H7 (cell line): ENCODE results near the gene SKI. TPM values are rescaled to one million over a fixed set of nuclear protein-coding genes. Genes with fewer than 3 reads are reported as not detected.

Experiments used
- DNase-seq: peaks from one replicate; pipeline ENCODE4 v3.0.0; 2012
- H3K27me3 ChIP-seq: 2 replicates; pipeline ENCODE4 v1.6.0; 2011; ENCODE audit warnings: mild to moderate bottlenecking, low read length; ENCODE audit not compliant: control insufficient read depth, insufficient read depth
- H3K36me3 ChIP-seq: replicated peaks from 2 replicates; pipeline ENCODE4 v1.5.1; 2011; ENCODE audit warnings: low read length; ENCODE audit not compliant: control insufficient read depth, insufficient read depth
- H3K4me3 ChIP-seq: 2 replicates; pipeline ENCODE4 v1.5.1; 2011; ENCODE audit warnings: low read depth, mild to moderate bottlenecking, control low read depth, low read length, moderate library complexity; ENCODE audit not compliant: insufficient read depth
- total RNA-seq: library from RNA; depleted of rRNA; stranded (reverse); fragments of >200 nt; shearing (Covaris generic); gene quantifications from 2 replicates; pipeline ENCODE4 v1.2.3, GENCODE V29; 2014

SKI gene
- total RNA-seq, 1 experiment from 2014 or later, result 29.2 TPM

- peaks cover 3% of the 10 kb centered on the region for H3K36me3 ChIP-seq
Measured at GRCh38 chr1:2189459-2190425, 38.4 kb upstream of the SKI start.

GRCh38 chr1:2190491-2190976, 37.6 kb upstream of the SKI start:
- H3K27me3 ChIP-seq, result no peaks in the 10 kb centered on the region
- DNase-seq, result no peak
- no peak overlapping the region for H3K4me3 ChIP-seq
- peaks cover 3% of the 10 kb centered on the region for H3K36me3 ChIP-seq

More at GRCh38 chr1:2189459-2190425, 38.4 kb upstream of the SKI start:
- Histone ChIP-seq H3K4me3 (peak overlapping the region; percentile 42), H3K27me3 (no peaks in the 10 kb centered on the region)
- DNase-seq, result peak; percentile 98

DNA sequence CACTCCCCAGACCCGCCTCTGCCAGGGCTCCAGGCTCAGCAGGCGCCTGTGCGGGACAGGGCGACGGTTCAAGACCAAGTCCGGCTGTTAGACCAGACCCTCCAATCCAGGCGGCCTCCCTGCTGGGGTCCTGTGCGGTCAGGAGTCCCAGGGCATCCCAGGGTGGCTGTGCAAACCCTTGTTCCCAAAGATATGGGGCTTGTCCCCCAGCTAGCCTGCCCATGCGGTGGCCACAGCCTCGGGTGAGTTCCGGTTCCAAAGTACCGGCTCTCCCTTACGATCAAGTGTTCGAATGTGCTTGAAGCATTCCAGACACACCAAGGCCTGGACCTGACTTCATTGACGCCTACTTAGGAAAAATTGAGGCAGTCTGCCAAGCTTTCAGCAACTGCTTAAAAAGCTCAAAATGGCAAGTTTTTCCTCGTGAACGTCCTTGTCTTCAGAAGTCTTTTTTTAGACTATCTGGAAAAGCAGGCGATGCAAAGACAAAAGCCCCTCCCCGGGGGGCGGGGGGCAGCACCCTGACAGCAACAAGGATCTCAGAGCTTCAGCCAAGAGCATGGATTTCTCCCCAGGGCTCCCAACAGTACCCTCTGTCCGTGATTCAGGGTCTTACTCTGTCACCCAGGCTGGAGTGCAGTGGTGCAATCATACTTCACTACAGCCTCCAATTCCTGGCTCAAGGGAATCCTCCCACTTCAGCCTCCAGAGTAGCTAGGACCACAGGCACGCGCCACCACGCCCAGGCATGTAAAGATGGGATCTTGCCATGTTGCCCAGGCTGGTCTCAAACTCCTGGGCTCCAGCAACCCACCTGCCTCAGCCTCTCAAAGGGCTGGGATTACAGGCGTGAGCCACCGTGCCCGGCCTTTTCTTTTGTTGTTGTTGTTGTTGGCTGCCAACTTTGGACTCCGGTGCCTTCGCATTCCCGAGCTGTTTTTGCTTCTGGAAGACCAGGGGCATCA, 35.8 kb upstream of the SKI start:
- H3K36me3 ChIP-seq, result peaks cover 3% of the 10 kb centered on the region
- H3K27me3 ChIP-seq, result no peaks in the 10 kb centered on the region
- H3K4me3 ChIP-seq, result no peak overlapping the region
- no peak for DNase-seq

DNA sequence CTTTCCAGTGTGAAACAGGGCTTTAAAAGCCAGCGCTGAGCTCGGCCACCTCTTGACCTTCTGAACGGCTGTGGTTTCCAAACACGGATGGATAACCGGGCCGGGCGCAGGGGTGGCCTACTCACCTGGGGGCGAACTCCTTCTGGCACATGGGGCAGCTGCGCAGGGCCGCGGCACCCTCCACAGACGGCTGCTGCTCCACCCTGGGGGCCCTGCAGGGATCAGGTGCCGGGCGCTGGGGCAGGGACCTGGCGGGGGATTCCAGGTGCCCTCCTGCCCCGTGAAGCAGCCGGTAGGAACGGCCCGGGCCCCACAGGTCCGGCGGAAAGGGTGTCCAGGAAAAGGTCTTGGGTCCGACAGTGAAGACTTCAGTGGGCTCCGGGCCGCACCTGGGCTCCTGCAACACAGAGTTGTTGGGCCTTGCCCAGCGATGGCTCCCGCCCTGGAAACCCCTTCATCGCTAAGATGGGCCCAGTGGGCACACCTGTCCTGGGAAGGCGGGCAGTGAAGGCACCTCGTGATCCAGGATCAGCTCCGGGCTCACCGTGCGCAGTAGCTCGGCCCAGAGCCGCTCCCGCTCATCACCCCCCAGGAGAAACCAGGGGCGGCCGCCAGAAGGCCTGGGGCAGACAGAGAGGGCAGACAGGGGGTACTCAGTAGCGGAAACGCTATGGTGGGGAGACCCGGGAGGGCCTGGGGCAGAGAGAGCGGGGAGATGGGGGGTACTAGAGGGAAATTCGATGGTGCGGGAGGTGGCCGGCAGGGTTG, 34.4 kb upstream of the SKI start:
- Histone ChIP-seq H3K27me3 (no peaks in the 10 kb centered on the region), H3K4me3 (peak overlapping the region; percentile 47), H3K36me3 (peaks cover 3% of the 10 kb centered on the region)
- DNase-seq, result peak; percentile 80

DNA sequence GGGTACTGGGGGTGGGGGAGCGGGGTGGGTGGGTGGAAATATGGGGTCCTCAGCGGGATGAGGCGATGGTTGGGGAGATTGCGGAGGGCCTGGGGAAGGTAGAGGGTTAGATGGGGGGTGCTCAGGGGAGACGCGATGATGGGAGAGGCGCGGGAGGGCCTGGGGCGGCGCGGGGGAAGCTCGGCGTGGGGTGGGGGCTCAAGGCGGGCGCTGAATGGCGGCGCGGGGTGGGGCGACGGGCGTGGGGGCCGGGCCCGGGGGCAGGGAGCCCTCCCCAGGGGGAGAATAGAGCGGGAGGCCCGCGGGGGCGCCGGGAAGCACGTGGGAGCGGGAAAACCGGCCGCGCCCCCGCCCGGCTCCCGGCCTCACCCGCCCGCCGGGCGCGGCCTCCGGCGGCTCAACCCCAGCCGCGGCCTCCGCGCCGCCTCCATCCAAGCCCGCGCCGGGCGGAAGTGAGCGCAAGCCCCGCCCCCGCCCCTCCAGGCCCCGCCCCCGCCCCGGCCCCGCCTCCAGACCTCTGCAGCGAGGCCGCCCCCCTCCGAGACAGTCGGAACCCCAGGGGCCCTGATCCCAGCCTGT, 33.7 kb upstream of the SKI start, which contains the start of gene FAAP20:
TSS of gene FAAP20 (minus strand) at position 454 of the 579 bp plus-strand sequence. CDS start at position 431, 23 bp downstream.
- Histone ChIP-seq H3K27me3 (no peaks in the 10 kb centered on the region), H3K36me3 (peaks cover 3% of the 10 kb centered on the region), H3K4me3 (peak within 1 kb of the TSS; percentile 63)
- peak; percentile 97 for DNase-seq

DNA sequence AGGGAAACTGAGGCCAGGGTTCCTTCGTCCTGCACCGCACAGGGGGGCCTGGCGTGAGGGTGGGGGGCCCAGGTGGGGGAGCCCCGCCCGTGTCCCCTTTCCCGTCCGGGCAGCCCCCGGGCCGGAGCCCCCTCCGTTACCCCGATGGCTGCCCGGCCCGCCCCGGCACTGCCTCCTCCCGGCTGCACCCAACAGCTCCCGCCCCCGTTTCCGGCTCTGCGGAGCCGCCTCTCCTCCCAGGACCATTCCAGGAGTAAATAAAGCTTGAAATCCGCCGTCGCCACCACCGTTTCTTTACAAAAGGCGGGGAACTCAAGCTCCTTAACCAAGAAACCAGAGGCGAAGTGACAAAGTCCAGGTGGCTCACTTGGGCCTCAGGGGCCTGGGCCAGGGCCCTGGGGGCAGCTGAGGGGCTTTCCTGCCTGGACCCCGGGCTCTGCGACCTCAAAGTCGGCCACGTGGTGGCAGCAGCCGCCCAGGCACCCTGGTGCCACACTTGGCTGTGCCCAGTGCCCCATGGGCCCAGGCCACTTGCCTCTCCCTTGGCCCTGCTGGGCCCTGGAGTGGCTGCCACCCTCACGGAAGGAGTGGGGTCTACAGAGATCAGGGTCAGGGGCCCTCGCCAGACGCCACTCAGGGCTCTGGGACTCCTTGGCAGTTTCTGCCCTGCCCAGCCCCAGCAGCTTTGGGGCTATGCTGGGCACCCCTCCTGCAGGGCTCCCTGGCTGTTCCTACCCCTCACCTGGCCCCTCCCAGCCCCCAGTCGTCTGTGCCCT, 33.0 kb upstream of the SKI start:
- peak; percentile 99 for DNase-seq
- Histone ChIP-seq H3K4me3 (peak overlapping the region; percentile 63), H3K36me3 (peaks cover 3% of the 10 kb centered on the region), H3K27me3 (no peaks in the 10 kb centered on the region)

- DNase-seq, result no peak
- no peaks in the 10 kb centered on the region for H3K27me3 ChIP-seq
- H3K36me3 ChIP-seq, result peaks cover 3% of the 10 kb centered on the region
- H3K4me3 ChIP-seq, result no peak overlapping the region
Measured at GRCh38 chr1:2195785-2196184, 32.3 kb upstream of the SKI start.

DNA sequence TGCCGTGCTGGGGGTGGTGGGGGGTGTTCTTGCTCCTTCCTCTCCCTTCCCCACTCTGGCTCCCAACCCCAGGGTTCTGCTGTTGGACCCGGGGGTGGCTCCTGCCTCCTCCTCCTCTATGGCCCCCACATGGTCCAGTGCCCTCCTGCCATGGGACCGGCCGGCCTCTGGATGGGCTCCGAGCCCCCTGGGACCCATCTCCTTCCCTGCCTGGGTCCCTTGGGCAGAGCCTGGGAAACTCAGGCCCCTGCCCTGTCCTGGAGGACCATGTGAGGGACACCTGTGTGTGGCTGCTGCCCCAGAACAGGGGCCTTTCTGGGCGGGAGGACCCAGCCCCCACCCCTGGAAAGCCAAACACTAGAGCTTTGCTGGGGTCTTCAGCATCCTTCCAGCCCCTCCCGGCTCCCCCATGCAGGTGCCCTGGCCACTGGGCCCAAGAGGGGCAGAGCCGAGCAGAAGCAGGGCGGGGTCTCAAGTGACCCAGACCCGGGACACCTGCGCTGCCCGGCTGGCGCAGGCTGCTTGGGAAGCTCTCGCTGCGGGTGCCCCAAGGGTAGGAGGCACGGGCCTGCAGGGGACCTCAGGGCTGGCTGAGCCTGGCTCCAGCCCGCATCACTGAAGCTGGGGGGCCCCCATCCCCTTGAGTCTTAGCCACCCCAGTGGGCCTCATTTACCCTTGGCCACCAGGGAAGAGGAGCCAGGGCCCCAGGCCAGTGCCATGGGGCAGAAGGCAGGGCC, 31.0 kb upstream of the SKI start:
- no peak for DNase-seq
- Histone ChIP-seq H3K36me3 (peaks cover 3% of the 10 kb centered on the region), H3K27me3 (no peaks in the 10 kb centered on the region), H3K4me3 (no peak overlapping the region)

GRCh38 chr1:2197707-2198165, 30.4 kb upstream of the SKI start:
- Histone ChIP-seq H3K27me3 (no peaks in the 10 kb centered on the region), H3K4me3 (no peak overlapping the region), H3K36me3 (no peaks in the 10 kb centered on the region)
- DNase-seq, result no peak

- no peaks in the 10 kb centered on the region for H3K36me3 ChIP-seq
- H3K27me3 ChIP-seq, result no peaks in the 10 kb centered on the region; the same call in 1 of the 2 replicates
- no peak overlapping the region for H3K4me3 ChIP-seq
- DNase-seq, result no peak
Measured at GRCh38 chr1:2198571-2198970, 29.5 kb upstream of the SKI start.

GRCh38 chr1:2199042-2199810, 28.9 kb upstream of the SKI start:
- H3K4me3 ChIP-seq, result peak overlapping the region; percentile 46
- H3K36me3 ChIP-seq, result no peaks in the 10 kb centered on the region
- H3K27me3 ChIP-seq, result no peaks in the 10 kb centered on the region; the same call in 1 of the 2 replicates
- DNase-seq, result peak; percentile 95
